Suprapubic skin (tissue), 4 donors: Measurements from ENCODE around the gene RALGDS.

Experiments
- CTCF ChIP-seq, 2 donors: fragments of 200-600 bp in 1 of 2; fragments of 450-650 bp in 1 of 2; sonication (generic) in 1 of 2; IDR thresholded peaks; one replicate each; pipeline ENCODE4 v1.5.1; 2016 to 2019; ENCODE audit warnings: antibody characterized with exemption in 2 of 2, mild to moderate bottlenecking in 1 of 2, moderate library complexity in 1 of 2
- EP300 ChIP-seq: sonication (generic); formaldehyde crosslinking; IDR thresholded peaks from one replicate; pipeline ENCODE4 v1.6.1; 2017; ENCODE audit warnings: antibody characterized with exemption
- POLR2A ChIP-seq, 2 donors: fragments of 450-650 bp; IDR thresholded peaks; one replicate each; pipeline ENCODE4 v1.6.1; 2017; ENCODE audit warnings: antibody characterized with exemption in 2 of 2, mild to moderate bottlenecking in 2 of 2, moderate library complexity in 2 of 2
- POLR2AphosphoS5 ChIP-seq, 3 donors: sonication (generic); formaldehyde crosslinking; IDR thresholded peaks; one replicate each; pipeline ENCODE4 v1.6.1; 2017; ENCODE audit warnings: antibody characterized with exemption in 3 of 3

GRCh38 chr9:133063500-133064231 lies 57.4 kb downstream of the RALGDS start:
- TF ChIP-seq CTCF (IDR thresholded peaks at IDR 0.05) (no peak), POLR2A (IDR thresholded peaks at IDR 0.05) (no peak), POLR2AphosphoS5 (IDR thresholded peaks at IDR 0.05) (no peak), EP300 (no peak)
